HEK293T (cell line): Measurements from ENCODE around the gene SLCO1A2.

ENCODE experiments used
- ELF4 ChIP-seq: fragments of 450-650 bp; IDR thresholded peaks from 2 replicates; pipeline ENCODE4 v1.6.1; 2017; ENCODE audit warnings: antibody characterized with exemption
- FOXK2 ChIP-seq: fragments of 450-650 bp; IDR thresholded peaks from 2 replicates; pipeline ENCODE4 v1.6.1; 2016; ENCODE audit warnings: mild to moderate bottlenecking
- FOXM1 ChIP-seq: fragments of 450-650 bp; IDR thresholded peaks from 2 replicates; pipeline ENCODE4 v1.6.1; 2017; ENCODE audit warnings: mild to moderate bottlenecking, borderline replicate concordance
- HDGF ChIP-seq: fragments of 450-650 bp; IDR thresholded peaks from 2 replicates; pipeline ENCODE4 v1.6.1; 2017; ENCODE audit warnings: antibody characterized with exemption, borderline replicate concordance
- LEF1 ChIP-seq: fragments of 450-650 bp; IDR thresholded peaks from 2 replicates; pipeline ENCODE4 v1.6.1; 2017; ENCODE audit warnings: mild to moderate bottlenecking, borderline replicate concordance
- NFRKB ChIP-seq: fragments of 450-650 bp; IDR thresholded peaks from 2 replicates; pipeline ENCODE4 v1.6.1; 2016; ENCODE audit warnings: mild to moderate bottlenecking, moderate library complexity
- SP1 ChIP-seq: fragments of 450-650 bp; IDR thresholded peaks from 2 replicates; pipeline ENCODE4 v1.6.1; 2017
- SUZ12 ChIP-seq: fragments of 450-650 bp; IDR thresholded peaks from 2 replicates; pipeline ENCODE4 v1.6.1; 2016; ENCODE audit warnings: mild to moderate bottlenecking

- TF ChIP-seq SUZ12 (no peak), SP1 (no peak), ELF4 (no peak), FOXM1 (no peak), NFRKB (no peak), FOXK2 (no peak), HDGF (no peak), LEF1 (no peak)
Measured at GRCh38 chr12:21350975-21351374, 16.3 kb upstream of the SLCO1A2 start.
